OCI-LY7 (cell line): ENCODE measurements around the gene KPNA2.
"Not testable (repeated sequence)": the region's sequence is repeated elsewhere in the genome, so short reads cannot be mapped to it uniquely, and the experiment has no call there.

Source experiments
- CTCF ChIP-seq: fragments of 200-600 bp; sonication (generic); conservative IDR thresholded peaks from 2 replicates; pipeline ENCODE4 v1.5.1; 2014; ENCODE audit warnings: mild to moderate bottlenecking, antibody characterized with exemption, low read length, moderate library complexity, mixed read lengths
- EZH2phosphoT487 ChIP-seq: fragments of 200-600 bp; sonication (generic); IDR thresholded peaks from 2 replicates; pipeline ENCODE4 v1.6.1; 2018; ENCODE audit warnings: low read depth, borderline replicate concordance, mild to moderate bottlenecking, mixed run types, antibody characterized with exemption, low read length, moderate library complexity, mixed read lengths

DNA sequence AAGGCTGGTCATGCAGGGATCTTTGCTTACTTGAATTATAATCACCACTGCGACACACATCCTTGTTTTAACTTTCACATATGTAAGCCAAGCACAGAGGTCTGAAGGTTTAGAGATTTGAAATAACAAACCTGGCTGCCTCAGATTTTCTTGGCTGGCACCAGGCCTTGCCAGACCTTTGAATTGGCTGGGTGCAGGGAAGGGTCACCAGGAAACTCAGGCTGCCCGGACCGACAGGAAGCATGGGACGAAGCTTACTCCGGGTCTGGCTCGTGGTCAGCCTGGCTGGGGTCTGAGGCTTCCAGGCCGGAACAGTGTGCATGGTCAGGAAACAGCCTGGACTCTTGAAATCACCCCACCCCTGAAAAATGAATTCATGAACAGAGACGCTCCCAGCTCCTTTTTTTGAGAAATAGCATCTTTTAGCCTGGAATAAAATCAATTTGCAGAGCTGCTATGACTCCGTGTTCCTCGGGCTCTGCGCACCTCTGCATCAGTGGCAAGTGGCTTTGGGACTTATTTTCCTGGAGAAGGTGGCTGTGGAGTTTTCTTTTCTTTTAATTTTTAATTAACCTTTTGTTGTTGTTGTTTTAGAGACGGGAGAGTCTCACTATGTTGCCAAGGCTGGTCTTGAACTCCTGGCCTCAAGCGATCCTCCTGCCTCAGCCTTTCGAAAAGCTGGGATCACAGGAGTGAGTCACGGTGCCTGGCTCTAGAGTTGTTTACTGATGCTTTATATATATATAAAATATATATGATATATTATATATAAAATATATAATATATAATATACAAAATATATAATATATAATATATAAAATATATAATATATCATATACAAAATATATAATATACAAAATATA, 35.3 kb downstream of the KPNA2 start:
- TF ChIP-seq CTCF, EZH2phosphoT487: not testable (repeated sequence)
